GM18951 (cell line): ENCODE measurements around the gene PODN.
A peak's percentile ranks its signal among the peaks of the same experiment; 100 is the strongest.

Experiments used
- POLR2A ChIP-seq: IDR thresholded peaks from 4 replicates; pipeline ENCODE4 v1.6.1; 2011; ENCODE audit warnings: mild to moderate bottlenecking; ENCODE audit not compliant: insufficient read length, insufficient read depth; ENCODE audit errors: extremely low read depth
- in situ Hi-C: fragments of 300-500 bp; cut with MboI; formaldehyde crosslinking; loops from one replicate; pipeline ENCODE4 v1.12.0; 2022; ENCODE audit warnings: low sequenced_read_pairs, mixed read lengths, inconsistent platforms; ENCODE audit not compliant: unreplicated experiment

PODN gene, protein sequence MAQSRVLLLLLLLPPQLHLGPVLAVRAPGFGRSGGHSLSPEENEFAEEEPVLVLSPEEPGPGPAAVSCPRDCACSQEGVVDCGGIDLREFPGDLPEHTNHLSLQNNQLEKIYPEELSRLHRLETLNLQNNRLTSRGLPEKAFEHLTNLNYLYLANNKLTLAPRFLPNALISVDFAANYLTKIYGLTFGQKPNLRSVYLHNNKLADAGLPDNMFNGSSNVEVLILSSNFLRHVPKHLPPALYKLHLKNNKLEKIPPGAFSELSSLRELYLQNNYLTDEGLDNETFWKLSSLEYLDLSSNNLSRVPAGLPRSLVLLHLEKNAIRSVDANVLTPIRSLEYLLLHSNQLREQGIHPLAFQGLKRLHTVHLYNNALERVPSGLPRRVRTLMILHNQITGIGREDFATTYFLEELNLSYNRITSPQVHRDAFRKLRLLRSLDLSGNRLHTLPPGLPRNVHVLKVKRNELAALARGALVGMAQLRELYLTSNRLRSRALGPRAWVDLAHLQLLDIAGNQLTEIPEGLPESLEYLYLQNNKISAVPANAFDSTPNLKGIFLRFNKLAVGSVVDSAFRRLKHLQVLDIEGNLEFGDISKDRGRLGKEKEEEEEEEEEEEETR

DNA sequence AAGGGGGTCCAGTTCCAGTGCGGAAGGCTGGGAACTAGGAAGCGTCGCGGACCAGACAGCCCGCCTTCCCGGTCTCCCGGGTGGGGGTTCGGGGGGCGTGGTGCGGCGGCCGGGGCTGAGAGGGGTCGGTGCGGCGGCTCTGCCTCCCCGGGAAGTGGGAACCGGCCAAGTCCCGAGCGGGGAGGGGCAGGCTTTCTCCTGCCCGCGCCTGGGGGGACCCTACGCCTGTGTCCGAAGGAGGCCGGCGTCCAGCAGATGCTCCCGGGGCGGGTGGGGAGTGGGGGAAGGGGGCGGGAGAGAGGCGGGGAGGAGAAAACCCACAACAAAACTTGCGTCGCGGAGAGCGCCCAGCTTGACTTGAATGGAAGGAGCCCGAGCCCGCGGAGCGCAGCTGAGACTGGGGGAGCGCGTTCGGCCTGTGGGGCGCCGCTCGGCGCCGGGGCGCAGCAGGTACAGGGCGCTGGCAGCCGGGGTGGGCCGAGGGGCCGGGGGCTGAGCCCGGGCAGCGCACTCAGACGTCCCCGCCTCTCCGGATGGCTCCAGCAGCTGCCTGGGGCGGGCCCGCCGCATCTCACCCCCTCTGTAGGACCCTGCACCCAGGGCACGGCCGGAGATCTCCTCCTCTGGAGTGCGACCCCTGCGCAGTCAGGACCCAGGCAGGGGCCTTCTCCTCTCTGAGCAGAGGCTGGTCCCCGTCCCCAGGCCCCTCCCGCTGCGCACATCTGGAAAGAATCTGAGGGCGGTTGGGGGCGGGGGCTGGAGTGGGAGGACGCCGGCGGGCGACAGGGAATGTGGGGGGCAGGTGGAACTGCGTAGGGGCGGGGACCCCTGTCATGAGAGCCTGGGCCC lies at the start of gene PODN:
TSS of gene PODN (plus strand) at position 355 of the 849 bp plus-strand sequence. CDS start 7,643 bp downstream, outside the sequence.
- TF ChIP-seq POLR2A = no peak
- in situ Hi-C loops = no loop called here

DNA sequence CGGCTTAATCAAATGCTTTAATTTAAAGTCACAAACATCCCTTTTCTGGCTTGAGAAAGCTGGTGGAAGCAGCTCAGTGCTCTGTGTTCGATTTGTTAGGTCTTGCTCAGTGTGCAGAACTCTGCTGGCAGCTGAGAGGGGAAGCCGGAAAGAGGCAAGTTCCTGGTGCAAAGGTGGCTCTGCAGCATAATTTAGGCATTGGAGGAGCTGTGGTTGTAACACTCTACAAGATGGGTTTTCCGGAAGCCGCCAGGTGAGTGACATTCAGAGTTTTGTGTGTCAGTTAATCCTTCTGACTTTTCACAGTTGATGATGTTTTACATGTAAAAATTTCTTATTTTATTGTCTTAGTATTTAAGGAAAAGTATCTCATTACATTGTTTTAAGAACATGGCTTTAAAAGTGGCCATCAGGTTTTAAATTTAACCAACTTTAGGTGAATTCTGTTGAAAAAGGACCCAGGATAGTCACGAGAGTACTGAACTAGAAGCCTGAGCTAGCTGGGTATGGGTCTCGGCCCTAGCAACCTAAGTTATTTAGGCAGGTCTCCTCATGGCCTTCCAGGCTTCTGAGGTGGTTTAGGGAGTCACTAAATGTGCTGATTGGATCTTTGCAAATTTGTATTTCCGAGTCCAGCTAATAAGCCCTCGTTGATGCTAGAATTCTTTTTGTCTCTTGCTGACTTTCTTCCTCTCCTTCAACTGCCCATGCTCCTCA lies 47.1 kb upstream of the PODN start:
- peak; percentile 58 for TF ChIP-seq POLR2A
- in situ Hi-C loops = no loop called here

DNA sequence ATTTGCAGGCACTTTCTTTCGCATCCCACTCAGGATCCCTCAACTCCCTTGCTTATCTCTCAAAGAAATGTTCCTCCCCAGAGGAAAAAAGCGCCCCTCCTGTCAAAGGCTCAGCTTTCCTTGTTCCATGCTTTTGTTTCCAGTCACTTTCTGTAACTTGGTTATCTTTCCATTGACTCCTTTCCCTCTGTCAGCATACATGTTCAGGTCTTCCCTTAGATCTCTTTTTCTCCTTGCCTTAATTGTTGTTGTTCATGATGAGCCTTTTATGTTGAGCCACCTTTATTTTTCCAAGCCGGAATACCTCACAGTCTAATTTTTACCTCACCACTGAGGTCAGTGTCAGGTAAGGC lies 46.5 kb upstream of the PODN start:
- in situ Hi-C loops = no loop called here
- TF ChIP-seq POLR2A = no peak

DNA sequence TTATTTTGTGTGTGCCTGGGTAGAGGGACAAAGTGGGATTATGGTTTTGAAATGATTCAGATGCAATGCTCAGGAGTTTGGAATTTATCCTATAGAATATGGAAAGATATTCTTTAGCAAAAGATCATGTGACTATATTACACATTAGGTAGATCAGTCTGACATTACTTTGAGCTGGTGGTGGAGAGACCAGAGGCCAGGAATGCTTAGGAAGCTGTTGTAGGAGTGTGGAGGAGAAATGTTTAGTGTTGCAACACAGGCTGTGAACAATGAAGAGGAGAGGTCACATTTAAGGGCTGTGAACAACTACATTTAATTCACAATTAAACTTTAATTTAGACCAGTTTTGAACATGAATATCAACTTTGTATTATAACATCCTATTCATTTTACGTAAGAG lies 45.3 kb upstream of the PODN start:
- no peak for TF ChIP-seq POLR2A
- in situ Hi-C loops = no loop called here

DNA sequence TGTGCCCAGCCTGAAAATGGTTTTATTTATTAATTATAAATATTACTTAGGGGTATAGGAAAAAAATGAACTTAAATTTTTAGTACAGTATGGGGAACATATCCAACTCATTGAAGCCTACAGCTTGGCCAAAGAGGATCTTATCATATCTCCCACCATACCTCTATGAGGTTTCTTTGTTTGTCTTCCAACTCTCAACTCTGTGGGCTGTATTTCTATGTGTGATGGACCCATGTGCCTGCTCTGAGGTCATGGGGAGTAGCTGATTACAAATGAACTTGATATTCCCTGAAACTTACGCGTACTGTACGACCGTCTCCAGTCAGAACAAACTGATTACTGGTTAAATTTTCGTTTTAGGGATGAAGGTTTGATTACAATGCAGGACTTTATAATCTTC lies 41.4 kb upstream of the PODN start:
- TF ChIP-seq POLR2A = no peak

DNA sequence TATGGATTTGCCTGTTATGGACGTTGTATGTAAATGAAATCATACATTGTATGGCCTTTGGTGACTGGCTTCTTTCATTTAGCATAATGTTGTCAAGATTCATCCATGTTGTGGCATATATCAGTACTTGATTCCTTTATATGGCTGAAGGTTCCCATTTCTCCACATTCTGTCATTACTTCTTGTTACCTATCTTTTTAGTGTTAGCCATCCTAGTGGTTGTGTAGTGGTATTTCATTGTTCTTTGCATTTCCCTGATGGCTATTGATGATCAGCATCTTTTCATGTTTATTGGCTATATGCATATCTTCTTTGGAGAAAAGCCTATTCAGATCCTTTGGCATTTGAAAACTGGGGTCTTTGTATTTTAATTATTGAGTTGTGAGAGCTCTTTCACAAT lies 39.8 kb upstream of the PODN start:
- in situ Hi-C loops = no loop called here
- TF ChIP-seq POLR2A = no peak

More for the DNA sequence above, 41.4 kb upstream of the PODN start:
- in situ Hi-C loops = no loop called here

DNA sequence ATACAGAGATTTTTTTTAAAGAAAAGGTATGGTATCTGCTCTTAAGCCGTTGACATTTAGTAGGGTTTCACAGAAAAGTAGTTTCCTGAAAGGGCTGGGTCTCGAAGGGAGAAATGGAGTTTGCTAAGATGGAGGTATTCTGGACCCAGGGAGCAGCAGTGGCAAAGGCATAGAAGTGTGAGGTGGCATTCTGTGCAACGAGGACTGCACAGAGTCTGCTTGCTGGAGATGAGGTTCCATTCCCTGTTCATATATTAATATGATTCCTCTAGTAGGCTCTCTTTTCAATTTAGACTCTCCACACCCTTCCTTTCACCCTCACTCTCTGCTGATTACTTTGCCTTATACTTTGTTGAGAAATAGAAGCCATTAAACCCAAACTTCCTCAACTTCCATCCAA lies 38.5 kb upstream of the PODN start:
- in situ Hi-C loops = no loop called here
- no peak for TF ChIP-seq POLR2A

DNA sequence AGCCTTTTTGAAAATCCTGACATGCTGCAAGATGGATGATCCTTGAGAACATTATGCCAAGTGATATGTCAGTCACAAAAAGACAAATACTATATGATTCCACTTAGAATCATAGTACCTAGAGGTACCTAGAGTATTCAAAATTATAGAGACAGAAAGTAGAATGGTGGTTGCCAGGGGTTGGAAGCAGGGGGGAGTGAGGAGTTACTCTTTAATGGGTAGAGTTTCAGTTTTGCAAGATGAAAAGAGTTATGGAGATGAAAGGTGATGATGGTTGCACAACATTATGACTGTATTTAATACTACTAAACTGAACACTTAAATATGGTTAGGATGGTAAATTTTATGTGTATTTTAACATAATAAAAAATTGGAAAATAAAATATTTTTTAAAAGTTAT lies 37.9 kb upstream of the PODN start:
- in situ Hi-C loops = no loop called here
- no peak for TF ChIP-seq POLR2A

DNA sequence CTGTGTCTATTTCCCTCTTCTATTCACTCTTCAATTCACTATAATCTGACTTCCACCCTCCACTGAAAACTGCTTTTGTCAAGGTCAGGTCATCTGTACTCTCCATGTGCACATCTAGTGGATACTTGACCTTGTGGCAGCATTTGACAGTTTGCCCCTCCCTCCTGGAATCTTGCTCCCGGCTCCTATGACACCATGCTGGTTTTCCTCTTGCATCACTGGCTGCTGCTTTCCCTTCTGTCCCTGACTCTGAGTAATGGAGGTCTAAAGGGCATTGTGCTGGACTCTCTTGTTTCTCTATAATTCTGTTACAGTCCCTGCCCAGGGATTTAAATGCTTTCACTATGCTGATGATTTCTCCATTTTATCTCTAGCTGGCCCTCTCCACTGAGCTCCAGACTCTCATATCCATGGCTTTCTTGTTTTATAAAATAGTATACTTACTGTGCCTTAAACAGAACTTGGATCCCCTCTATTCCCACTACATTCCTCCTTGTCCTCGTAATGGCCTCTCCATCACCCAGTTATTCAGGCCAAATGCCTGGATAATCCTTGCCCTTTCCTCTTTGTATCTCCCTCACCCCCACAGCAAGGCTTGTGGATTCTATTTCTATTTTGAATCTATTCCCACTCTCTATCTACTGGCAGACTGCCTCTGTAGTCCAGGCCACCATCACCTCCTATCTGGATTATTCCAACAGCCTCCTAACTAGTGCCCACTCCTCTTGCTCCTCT lies 36.8 kb upstream of the PODN start:
- TF ChIP-seq POLR2A = no peak
- in situ Hi-C loops = no loop called here

DNA sequence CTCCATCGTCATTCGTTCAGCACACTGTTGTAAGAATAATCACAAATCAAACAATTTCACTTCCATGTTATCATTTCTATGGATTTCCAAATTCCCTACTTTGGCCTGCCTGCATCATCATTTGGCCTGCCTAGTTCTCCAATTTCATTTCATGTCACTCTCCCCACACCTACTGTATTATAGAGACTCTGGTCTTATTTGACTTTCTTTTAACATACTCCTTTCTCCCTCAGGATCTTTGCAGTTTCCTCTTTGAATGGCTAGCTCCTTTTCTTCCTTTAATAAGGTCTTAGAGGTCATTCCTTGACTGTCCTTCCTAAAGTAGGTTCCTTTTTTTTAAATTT lies 36.3 kb upstream of the PODN start:
- in situ Hi-C loops = no loop called here

DNA sequence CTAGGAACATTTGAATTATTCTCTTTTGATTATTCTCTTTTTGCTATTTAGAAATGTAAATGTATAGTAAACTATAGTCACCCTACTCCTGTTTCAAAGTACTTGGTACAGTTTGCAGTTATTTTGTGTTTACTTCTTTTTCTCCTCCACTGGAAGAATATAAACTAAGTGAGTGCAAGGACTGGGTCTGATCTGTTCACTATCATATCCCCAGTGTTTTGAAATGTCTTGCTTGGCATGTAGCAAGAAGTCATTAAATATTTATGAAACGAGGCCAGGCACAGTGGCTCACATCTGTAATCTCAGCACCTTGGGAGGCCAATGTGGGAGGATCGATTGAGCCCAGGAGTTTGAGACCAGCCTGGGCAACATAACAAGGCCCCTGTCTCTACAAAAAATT lies 35.8 kb upstream of the PODN start:
- in situ Hi-C loops = no loop called here
- no peak for TF ChIP-seq POLR2A

More for the DNA sequence above, 36.3 kb upstream of the PODN start:
- TF ChIP-seq POLR2A = no peak

DNA sequence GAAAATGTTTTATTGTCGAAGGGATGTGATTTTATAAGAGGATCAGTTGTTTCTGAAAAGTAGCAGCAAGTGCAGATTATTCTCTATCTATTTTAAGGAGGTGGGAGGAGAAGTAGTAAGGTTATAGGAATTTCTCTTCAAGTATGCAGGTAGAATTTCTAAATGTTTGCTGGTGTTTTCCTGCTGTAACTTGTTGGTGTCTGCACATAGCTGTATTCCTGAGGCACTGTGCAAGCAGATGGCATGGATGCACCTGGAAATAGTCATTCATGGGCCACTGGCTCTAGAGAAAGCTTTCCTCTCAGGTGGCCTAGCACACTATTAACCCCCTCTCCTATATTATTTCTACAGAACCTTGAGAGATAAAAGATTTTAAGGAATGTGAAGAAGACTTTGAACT lies 30.3 kb upstream of the PODN start:
- TF ChIP-seq POLR2A = no peak
- in situ Hi-C loops = no loop called here

DNA sequence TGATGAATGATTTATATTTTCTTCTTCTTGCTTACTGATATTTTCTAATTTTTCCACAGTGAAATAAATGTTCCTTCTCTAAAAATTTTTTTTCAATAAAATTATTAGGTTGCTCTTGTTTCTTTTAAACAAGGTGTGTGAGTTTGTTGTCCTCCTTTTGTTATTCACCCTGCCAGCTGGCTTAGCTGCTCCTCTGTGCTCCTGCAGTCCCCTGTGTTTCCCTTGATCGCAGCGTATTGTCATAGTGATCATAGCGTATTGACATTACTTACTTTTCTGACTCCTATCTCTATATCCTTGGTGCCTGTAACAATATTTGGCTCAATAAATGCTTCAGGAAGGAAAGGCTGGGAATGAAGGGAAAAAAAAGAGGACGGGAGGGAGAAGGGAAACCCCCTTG lies 24.9 kb upstream of the PODN start:
- TF ChIP-seq POLR2A = no peak
- in situ Hi-C loops = no loop called here

DNA sequence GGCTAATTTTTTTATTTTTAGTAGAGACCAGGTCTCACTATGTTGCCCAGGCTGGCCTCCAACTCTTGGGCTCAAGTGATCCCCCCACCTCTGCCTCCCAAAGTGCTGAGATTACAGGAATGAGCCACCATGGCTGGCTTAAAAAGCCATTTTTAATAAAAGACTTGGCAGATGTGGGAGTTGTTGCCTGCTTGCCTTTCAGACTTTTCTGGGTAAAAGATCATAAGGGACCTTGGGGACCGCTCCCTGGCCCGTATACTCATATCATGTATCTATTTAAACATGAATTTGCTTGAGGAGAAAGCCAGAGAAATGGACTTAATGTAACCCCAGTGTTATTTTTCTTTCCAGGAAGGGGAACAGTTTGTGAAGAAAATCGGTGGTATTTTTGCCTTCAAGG lies 23.4 kb upstream of the PODN start:
- in situ Hi-C loops = no loop called here
- no peak for TF ChIP-seq POLR2A
